HG03575 (cell line): ENCODE measurements around the gene PIGT.

Source experiments
- ATAC-seq: cut with Tn5 transposase; IDR thresholded peaks from one replicate; pipeline ENCODE4 v1.9.1; 2021; ENCODE audit not compliant: unreplicated experiment, insufficient number of reproducible peaks, low FRiP score; ENCODE audit errors: extremely low read depth

PIGT gene

GRCh38 chr20:45423700-45424099 is 7.8 kb downstream of the PIGT start:
- no peak for ATAC-seq

- ATAC-seq = no peak
Measured at GRCh38 chr20:45425561-45425960, 9.6 kb downstream of the PIGT start.

- no peak for ATAC-seq
Measured at GRCh38 chr20:45426320-45427016, 10.5 kb downstream of the PIGT start.

GRCh38 chr20:45427236-45428149 is 11.6 kb downstream of the PIGT start:
- ATAC-seq = no peak

- ATAC-seq = no peak
Measured at GRCh38 chr20:45429618-45430017, 13.7 kb downstream of the PIGT start.

- no peak for ATAC-seq
Measured at GRCh38 chr20:45432294-45432693, 16.4 kb downstream of the PIGT start.

- ATAC-seq = no peak
Measured at GRCh38 chr20:45433316-45433715, 17.4 kb downstream of the PIGT start.

- ATAC-seq = no peak
Measured at GRCh38 chr20:45433976-45434375, 18.0 kb downstream of the PIGT start.

- no peak for ATAC-seq
Measured at GRCh38 chr20:45436732-45437485, 21.0 kb downstream of the PIGT start.

GRCh38 chr20:45440424-45440823 is 24.5 kb downstream of the PIGT start:
- no peak for ATAC-seq

- ATAC-seq = no peak
Measured at GRCh38 chr20:45440891-45441685, 25.1 kb downstream of the PIGT start.

- ATAC-seq = no peak
Measured at GRCh38 chr20:45441746-45442145, 25.8 kb downstream of the PIGT start.

- no peak for ATAC-seq
Measured at GRCh38 chr20:45444050-45444449, 28.1 kb downstream of the PIGT start.

GRCh38 chr20:45445805-45446562 is 30.0 kb downstream of the PIGT start:
- ATAC-seq = no peak

- no peak for ATAC-seq
Measured at GRCh38 chr20:45448270-45448669, 32.3 kb downstream of the PIGT start.

- no peak for ATAC-seq
Measured at GRCh38 chr20:45449528-45449927, 33.6 kb downstream of the PIGT start.

GRCh38 chr20:45450097-45450818 is 34.3 kb downstream of the PIGT start:
- ATAC-seq = no peak

- no peak for ATAC-seq
Measured at GRCh38 chr20:45452238-45452637, 36.3 kb downstream of the PIGT start.
